HepG2 (cell line): ENCODE measurements around the gene ITGAX. TPM values are rescaled to one million over a fixed set of nuclear protein-coding genes. Genes with fewer than 3 reads are reported as not detected.

Source experiments
- ATAC-seq: fragments of 200-7000 bp; cut with Tn5 transposase; 3 replicates; pipeline ENCODE4 v1.9.1; 2020; ENCODE audit warnings: mild to moderate bottlenecking, moderate library complexity
- BruUV-seq: library from RNA; stranded (reverse); fragments of 400-500 nt; replicated peaks from 2 replicates; lab custom pipeline; 2021; lab: Mats Ljungman, UMichigan
- CTCF ChIA-PET: fragments of 300-600 bp; formaldehyde crosslinking; extraction: SDS; loops from one replicate; lab custom pipeline; 2021; ENCODE audit warnings: low total read pairs, inconsistent platforms, low intra/inter-chr PET ratio; lab: Yijun Ruan, JAX
- POLR2A ChIA-PET: fragments of 350-600 bp; sonication (Branson Sonifier 250); formaldehyde crosslinking; loops from one replicate; lab custom pipeline; 2020; ENCODE audit warnings: antibody characterized with exemption, inconsistent platforms; lab: Yijun Ruan, JAX
- DNase-seq: peaks from one replicate; pipeline ENCODE4 v3.0.0-alpha.2; 2015; ENCODE audit warnings: low spot score
- FAIRE-seq: peaks from 3 replicates; lab custom pipeline; 2011; peaks lifted over from hg19 to GRCh38; lab: Jason Lieb, UNC
- H2AFZ ChIP-seq: one replicate; pipeline ENCODE4 v1.6.1; 2011; ENCODE audit warnings: low read length, inconsistent platforms
- H3K27ac ChIP-seq: fragments of 300-600 bp; 3 replicates; pipeline ENCODE4 v1.8.0; 2011; ENCODE audit warnings: mixed run types, mild to moderate bottlenecking, mixed read lengths, low read length, inconsistent platforms; ENCODE audit not compliant: insufficient read depth; ENCODE audit errors: extremely low read length
- H3K27me3 ChIP-seq, 2 experiments: fragments of 200-600 bp in 1 of 2; 2 replicates in 1 of 2; 3 replicates in 1 of 2; pipeline versions ENCODE4 v1.6.0 to v1.8.0; 2011; ENCODE audit warnings: low read length in 2 of 2, mild to moderate bottlenecking in 2 of 2, moderate library complexity in 2 of 2, inconsistent platforms in 1 of 2; ENCODE audit not compliant: insufficient read depth in 2 of 2, control insufficient read depth in 1 of 2
- H3K36me3 ChIP-seq, 2 experiments: fragments of 200-600 bp in 1 of 2; replicated peaks in 1 of 2; 2 replicates in 1 of 2; 3 replicates in 1 of 2; pipeline versions ENCODE4 v1.5.1 to v1.8.0; 2011; ENCODE audit warnings: low read length in 2 of 2, inconsistent platforms in 1 of 2; ENCODE audit not compliant: insufficient read depth in 2 of 2, control insufficient read depth in 1 of 2
- H3K4me1 ChIP-seq: 2 replicates; pipeline ENCODE4 v1.5.1; 2012; ENCODE audit warnings: low read length, inconsistent platforms; ENCODE audit not compliant: insufficient read depth
- H3K4me2 ChIP-seq: 2 replicates; pipeline ENCODE4 v1.6.0; 2011; ENCODE audit warnings: low read depth, low read length, inconsistent platforms
- H3K4me3 ChIP-seq, 3 experiments: fragments of 200-600 bp in 1 of 3; sonication (generic), shearing (Covaris generic) in 1 of 3; replicated peaks in 1 of 3; 2 replicates each; pipeline ENCODE4 v1.5.1; 2011 to 2016; ENCODE audit warnings: low read length in 3 of 3, inconsistent platforms in 2 of 3, low read depth in 2 of 3, mild to moderate bottlenecking in 2 of 3, control low read depth in 1 of 3, mixed read lengths in 1 of 3; ENCODE audit not compliant: insufficient read depth in 1 of 3
- H3K79me2 ChIP-seq: one replicate; pipeline ENCODE4 v1.6.1; 2011; ENCODE audit warnings: low read length, inconsistent platforms; ENCODE audit not compliant: insufficient read depth
- H3K9ac ChIP-seq: 2 replicates; pipeline ENCODE4 v1.6.0; 2011; ENCODE audit warnings: mild to moderate bottlenecking, low read depth, low read length, inconsistent platforms; ENCODE audit not compliant: insufficient read depth
- H3K9me3 ChIP-seq: 2 replicates; pipeline ENCODE4 v1.5.1; 2012; ENCODE audit warnings: mild to moderate bottlenecking, low read length
- H4K20me1 ChIP-seq: 2 replicates; pipeline ENCODE4 v1.6.0; 2011; ENCODE audit warnings: inconsistent platforms, mild to moderate bottlenecking, low read length, moderate library complexity; ENCODE audit not compliant: insufficient read depth
- TEAD3 ChIP-seq: optimal IDR thresholded peaks from 2 replicates; pipeline ENCODE3; 2016; ENCODE audit warnings: borderline replicate concordance
- ZBTB7B ChIP-seq: sonication (generic); formaldehyde crosslinking; IDR thresholded peaks from 2 replicates; pipeline ENCODE4 v1.4.0; 2020; ENCODE audit warnings: missing genetic modification reagents
- ZNF136 ChIP-seq: sonication (generic); formaldehyde crosslinking; IDR thresholded peaks from 2 replicates; pipeline ENCODE4 v1.8.1; 2022; ENCODE audit warnings: low read depth, mild to moderate bottlenecking, moderate library complexity, missing genetic modification reagents
- ZNF160 ChIP-seq: sonication (generic); formaldehyde crosslinking; IDR thresholded peaks from 2 replicates; pipeline ENCODE4 v1.8.0; 2022; ENCODE audit warnings: mild to moderate bottlenecking, inconsistent platforms, missing genetic modification reagents
- ZNF451 ChIP-seq: sonication (generic); formaldehyde crosslinking; IDR thresholded peaks from 2 replicates; pipeline ENCODE4 v1.5.0; 2020; ENCODE audit warnings: mild to moderate bottlenecking, missing genetic modification reagents
- ZNF768 ChIP-seq: sonication (generic); formaldehyde crosslinking; IDR thresholded peaks from 2 replicates; pipeline ENCODE4 v1.4.0; 2020; ENCODE audit warnings: missing genetic modification reagents
- ZNF780A ChIP-seq: sonication (generic); formaldehyde crosslinking; IDR thresholded peaks from 2 replicates; pipeline ENCODE4 v1.8.0; 2022; ENCODE audit warnings: mild to moderate bottlenecking, missing genetic modification reagents, moderate library complexity
- WGBS: methylation state at CpG from one replicate; pipeline ENCODE4 v1.1.6; 2017; ENCODE audit warnings: low lambda C conversion rate; 5-methylcytosine and 5-hydroxymethylcytosine counted together
- in situ Hi-C: cut with HindIII; loops from 2 replicates; pipeline ENCODE4 v1.10.0; 2017; ENCODE audit warnings: low pct_unique_long_range_greater_than_20kb; ENCODE audit not compliant: extremely low pct_ligation_motif_present
- intact Hi-C: fragments of 100-400 bp; cut with micrococcal nuclease; formaldehyde crosslinking; loops from one replicate; pipeline ENCODE4 v1.10.0; 2022; ENCODE audit not compliant: unreplicated experiment
- polyA plus RNA-seq, 8 experiments: library from polyadenylated mRNA; depleted of rRNA in 3 of 8; stranded (reverse) in 7 of 8; unstranded in 1 of 8; fragments of >200 nt; fragmentation: Illumina TruSeq in 4 of 8; extraction: Trizol in 4 of 8; gene quantifications; 2 replicates each; pipeline versions ENCODE4 v1.2.1 to v1.2.3, GENCODE V29; 2011 to 2016; ENCODE audit warnings: low read depth in 4 of 8, missing spikeins in 1 of 8, mixed read lengths in 1 of 8; ENCODE audit not compliant: insufficient read depth in 1 of 8
- total RNA-seq, 5 experiments: library from RNA; depleted of rRNA; stranded (reverse); fragments of >200 nt; fragmentation: Illumina TruSeq; extraction: Trizol; gene quantifications; 2 replicates each; pipeline ENCODE4 v1.2.3, GENCODE V29; 2016; ENCODE audit warnings: low read depth in 1 of 5
- TF ChIP-seq, protein P1 (sequence below): sonication (generic); formaldehyde crosslinking; IDR thresholded peaks from 2 replicates; pipeline ENCODE4 v1.9.0; 2022; ENCODE audit warnings: missing genetic modification reagents, mild to moderate bottlenecking, borderline replicate concordance
- TF ChIP-seq, protein P2 (sequence below): sonication (generic); formaldehyde crosslinking; IDR thresholded peaks from 2 replicates; pipeline ENCODE4 v1.4.0; 2020; ENCODE audit warnings: mild to moderate bottlenecking, missing genetic modification reagents, borderline replicate concordance
- TF ChIP-seq, protein P3 (sequence below): sonication (generic); formaldehyde crosslinking; IDR thresholded peaks from 2 replicates; pipeline ENCODE4 v1.4.0; 2020; ENCODE audit warnings: mild to moderate bottlenecking, missing genetic modification reagents
- TF ChIP-seq, protein P4 (sequence below): sonication (generic); formaldehyde crosslinking; IDR thresholded peaks from 2 replicates; pipeline ENCODE4 v1.5.1; 2020; ENCODE audit warnings: mild to moderate bottlenecking, missing genetic modification reagents, borderline replicate concordance

ITGAX gene
- total and polyA plus RNA-seq, 2 of the 13 experiments (the other 11 are each of a cell fraction or from before 2014, with no cell fraction given) = 0.32 TPM; not detected in 1

DNA sequence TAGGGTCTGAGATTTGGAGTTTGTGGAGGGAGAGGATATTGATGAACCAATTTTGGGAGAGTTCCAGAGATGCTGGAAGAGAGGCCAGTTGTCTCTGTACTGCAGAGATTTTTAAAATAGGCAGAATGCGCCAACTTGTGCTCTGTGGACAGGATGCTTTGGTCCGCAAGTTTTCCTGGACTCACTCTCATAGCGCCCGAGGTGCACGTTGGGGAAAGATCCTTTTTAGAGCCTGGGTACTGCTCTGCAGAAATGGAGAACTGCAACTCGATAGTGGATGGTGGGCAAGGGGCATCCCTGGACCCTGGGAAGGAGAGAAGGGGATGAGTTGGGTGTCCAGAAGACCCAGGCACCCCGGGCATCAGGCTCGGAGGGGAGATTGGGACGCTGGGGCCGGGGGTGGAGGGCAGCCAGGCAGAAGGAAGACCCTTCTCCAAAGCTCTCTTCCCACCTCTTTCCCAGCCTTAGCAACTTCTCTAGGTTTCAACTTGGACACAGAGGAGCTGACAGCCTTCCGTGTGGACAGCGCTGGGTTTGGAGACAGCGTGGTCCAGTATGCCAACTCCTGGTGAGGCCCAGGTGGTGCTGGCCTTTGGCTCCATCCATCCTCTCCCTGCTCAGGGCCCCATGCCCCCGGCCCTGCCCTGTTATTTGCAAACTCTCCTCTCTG lies 590 bp downstream of the ITGAX start:
- H3K27ac ChIP-seq = no peak overlapping the region
- BruUV-seq = no TSS peak
- TF ChIP-seq ZBTB7B = no peak
- no peak for TF ChIP-seq ZNF780A
- TF ChIP-seq ZNF451 (CRISPR knock-in tag) = no peak
- TF ChIP-seq ZNF136 (CRISPR knock-in tag) = no peak
- TF ChIP-seq, protein P1, sequence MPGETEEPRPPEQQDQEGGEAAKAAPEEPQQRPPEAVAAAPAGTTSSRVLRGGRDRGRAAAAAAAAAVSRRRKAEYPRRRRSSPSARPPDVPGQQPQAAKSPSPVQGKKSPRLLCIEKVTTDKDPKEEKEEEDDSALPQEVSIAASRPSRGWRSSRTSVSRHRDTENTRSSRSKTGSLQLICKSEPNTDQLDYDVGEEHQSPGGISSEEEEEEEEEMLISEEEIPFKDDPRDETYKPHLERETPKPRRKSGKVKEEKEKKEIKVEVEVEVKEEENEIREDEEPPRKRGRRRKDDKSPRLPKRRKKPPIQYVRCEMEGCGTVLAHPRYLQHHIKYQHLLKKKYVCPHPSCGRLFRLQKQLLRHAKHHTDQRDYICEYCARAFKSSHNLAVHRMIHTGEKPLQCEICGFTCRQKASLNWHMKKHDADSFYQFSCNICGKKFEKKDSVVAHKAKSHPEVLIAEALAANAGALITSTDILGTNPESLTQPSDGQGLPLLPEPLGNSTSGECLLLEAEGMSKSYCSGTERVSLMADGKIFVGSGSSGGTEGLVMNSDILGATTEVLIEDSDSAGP (CRISPR knock-in tag) = no peak
- no peak for TF ChIP-seq TEAD3 (CRISPR knock-in tag)
- no peak for TF ChIP-seq ZNF768 (CRISPR knock-in tag)
- TF ChIP-seq, protein P2, sequence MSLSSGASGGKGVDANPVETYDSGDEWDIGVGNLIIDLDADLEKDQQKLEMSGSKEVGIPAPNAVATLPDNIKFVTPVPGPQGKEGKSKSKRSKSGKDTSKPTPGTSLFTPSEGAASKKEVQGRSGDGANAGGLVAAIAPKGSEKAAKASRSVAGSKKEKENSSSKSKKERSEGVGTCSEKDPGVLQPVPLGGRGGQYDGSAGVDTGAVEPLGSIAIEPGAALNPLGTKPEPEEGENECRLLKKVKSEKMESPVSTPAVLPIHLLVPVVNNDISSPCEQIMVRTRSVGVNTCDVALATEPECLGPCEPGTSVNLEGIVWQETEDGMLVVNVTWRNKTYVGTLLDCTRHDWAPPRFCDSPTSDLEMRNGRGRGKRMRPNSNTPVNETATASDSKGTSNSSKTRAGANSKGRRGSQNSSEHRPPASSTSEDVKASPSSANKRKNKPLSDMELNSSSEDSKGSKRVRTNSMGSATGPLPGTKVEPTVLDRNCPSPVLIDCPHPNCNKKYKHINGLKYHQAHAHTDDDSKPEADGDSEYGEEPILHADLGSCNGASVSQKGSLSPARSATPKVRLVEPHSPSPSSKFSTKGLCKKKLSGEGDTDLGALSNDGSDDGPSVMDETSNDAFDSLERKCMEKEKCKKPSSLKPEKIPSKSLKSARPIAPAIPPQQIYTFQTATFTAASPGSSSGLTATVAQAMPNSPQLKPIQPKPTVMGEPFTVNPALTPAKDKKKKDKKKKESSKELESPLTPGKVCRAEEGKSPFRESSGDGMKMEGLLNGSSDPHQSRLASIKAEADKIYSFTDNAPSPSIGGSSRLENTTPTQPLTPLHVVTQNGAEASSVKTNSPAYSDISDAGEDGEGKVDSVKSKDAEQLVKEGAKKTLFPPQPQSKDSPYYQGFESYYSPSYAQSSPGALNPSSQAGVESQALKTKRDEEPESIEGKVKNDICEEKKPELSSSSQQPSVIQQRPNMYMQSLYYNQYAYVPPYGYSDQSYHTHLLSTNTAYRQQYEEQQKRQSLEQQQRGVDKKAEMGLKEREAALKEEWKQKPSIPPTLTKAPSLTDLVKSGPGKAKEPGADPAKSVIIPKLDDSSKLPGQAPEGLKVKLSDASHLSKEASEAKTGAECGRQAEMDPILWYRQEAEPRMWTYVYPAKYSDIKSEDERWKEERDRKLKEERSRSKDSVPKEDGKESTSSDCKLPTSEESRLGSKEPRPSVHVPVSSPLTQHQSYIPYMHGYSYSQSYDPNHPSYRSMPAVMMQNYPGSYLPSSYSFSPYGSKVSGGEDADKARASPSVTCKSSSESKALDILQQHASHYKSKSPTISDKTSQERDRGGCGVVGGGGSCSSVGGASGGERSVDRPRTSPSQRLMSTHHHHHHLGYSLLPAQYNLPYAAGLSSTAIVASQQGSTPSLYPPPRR (CRISPR knock-in tag) = no peak
- TF ChIP-seq ZNF160 (CRISPR knock-in tag) = no peak
- TF ChIP-seq, protein P3, sequence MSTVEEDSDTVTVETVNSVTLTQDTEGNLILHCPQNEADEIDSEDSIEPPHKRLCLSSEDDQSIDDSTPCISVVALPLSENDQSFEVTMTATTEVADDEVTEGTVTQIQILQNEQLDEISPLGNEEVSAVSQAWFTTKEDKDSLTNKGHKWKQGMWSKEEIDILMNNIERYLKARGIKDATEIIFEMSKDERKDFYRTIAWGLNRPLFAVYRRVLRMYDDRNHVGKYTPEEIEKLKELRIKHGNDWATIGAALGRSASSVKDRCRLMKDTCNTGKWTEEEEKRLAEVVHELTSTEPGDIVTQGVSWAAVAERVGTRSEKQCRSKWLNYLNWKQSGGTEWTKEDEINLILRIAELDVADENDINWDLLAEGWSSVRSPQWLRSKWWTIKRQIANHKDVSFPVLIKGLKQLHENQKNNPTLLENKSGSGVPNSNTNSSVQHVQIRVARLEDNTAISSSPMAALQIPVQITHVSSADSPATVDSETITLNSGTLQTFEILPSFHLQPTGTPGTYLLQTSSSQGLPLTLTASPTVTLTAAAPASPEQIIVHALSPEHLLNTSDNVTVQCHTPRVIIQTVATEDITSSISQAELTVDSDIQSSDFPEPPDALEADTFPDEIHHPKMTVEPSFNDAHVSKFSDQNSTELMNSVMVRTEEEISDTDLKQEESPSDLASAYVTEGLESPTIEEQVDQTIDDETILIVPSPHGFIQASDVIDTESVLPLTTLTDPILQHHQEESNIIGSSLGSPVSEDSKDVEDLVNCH (CRISPR knock-in tag) = no peak
- TF ChIP-seq, protein P4, sequence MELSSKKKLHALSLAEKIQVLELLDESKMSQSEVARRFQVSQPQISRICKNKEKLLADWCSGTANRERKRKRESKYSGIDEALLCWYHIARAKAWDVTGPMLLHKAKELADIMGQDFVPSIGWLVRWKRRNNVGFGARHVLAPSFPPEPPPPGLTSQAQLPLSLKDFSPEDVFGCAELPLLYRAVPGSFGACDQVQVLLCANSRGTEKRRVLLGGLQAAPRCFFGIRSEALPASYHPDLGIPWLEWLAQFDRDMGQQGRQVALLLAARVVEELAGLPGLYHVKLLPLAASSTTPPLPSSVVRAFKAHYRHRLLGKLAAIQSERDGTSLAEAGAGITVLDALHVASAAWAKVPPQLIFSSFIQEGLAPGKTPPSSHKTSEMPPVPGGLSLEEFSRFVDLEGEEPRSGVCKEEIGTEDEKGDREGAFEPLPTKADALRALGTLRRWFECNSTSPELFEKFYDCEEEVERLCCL (CRISPR knock-in tag) = no peak

More for the DNA sequence above, 590 bp downstream of the ITGAX start:
- no peak overlapping the region for H3K9ac ChIP-seq
- no peaks in the 10 kb centered on the region for H3K36me3 ChIP-seq
- no peaks in the 10 kb centered on the region for H3K9me3 ChIP-seq
- no peak for FAIRE-seq
- no peak for DNase-seq
- no peak overlapping the region for H2AFZ ChIP-seq
- whole genome bisulfite sequencing = 27% methylated on average over 14 of the region's 14 CpGs
- H3K79me2 ChIP-seq = no peaks in the 10 kb centered on the region
- peaks cover 10 to 45% of the 10 kb centered on the region in 2 experiments; a peak in 4 of 5 replicates for H3K27me3 ChIP-seq
- H3K4me2 ChIP-seq = no peak overlapping the region
- POLR2A ChIA-PET = no interaction called here
- intact Hi-C loops = no loop called here
- H3K4me3 ChIP-seq = no peak overlapping the region
- CTCF ChIA-PET = no interaction called here
- in situ Hi-C loops = no loop called here
- H4K20me1 ChIP-seq = no peaks in the 10 kb centered on the region
- H3K4me1 ChIP-seq = no peaks in the 10 kb centered on the region
- no peak for ATAC-seq
